ENCODE data around the gene BRD3. TPM values are rescaled to one million over a fixed set of nuclear protein-coding genes. Genes with fewer than 3 reads are reported as not detected.

Gene BRD3
- total and polyA plus RNA-seq, 4 donors: 16.0 to 54.4 (median 33.5) TPM

DNA sequence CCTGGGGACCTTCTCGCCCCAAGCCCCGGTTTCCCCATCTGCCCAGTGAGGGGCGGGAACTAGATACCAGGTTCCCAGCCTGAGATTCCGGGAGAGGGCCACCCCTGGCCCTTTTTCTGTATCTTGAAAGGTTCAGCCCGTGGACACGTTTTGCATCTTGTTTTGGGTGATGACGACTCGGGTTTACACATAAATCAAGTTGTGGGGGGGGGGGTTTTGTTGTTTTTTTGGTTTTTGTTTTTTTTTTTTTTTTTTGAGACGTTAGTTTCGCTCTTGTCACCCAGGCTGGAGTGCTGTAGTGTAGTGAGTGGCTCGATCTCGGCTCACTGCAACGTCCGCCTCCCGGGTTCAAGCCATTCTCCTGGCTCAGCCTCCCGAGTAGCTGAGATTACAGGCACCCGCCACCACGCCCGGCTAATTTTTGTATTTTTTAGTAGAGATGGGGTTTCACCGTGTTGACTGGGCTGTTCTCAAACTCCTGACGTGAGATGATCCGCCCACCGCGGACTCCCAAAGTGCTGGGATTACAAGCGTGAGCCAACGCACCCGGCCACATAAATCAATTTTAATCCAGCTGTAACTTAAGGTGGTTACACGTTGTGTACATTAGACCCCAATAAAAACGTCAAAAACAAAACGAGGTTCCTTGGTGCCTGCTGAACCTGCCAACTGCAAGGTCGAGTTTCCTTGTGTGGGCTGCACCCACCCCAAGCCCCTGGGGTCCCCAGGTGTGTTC lies 1.1 kb upstream of the BRD3 start:
- 36% methylated on average over 16 of the region's 31 CpGs for WGBS (ENCODE audit: insufficient coverage)
- H3K36me3 ChIP-seq (ENCODE audit: control insufficient read depth, insufficient read depth, low read length): peaks cover 1% of the 10 kb centered on the region

DNA sequence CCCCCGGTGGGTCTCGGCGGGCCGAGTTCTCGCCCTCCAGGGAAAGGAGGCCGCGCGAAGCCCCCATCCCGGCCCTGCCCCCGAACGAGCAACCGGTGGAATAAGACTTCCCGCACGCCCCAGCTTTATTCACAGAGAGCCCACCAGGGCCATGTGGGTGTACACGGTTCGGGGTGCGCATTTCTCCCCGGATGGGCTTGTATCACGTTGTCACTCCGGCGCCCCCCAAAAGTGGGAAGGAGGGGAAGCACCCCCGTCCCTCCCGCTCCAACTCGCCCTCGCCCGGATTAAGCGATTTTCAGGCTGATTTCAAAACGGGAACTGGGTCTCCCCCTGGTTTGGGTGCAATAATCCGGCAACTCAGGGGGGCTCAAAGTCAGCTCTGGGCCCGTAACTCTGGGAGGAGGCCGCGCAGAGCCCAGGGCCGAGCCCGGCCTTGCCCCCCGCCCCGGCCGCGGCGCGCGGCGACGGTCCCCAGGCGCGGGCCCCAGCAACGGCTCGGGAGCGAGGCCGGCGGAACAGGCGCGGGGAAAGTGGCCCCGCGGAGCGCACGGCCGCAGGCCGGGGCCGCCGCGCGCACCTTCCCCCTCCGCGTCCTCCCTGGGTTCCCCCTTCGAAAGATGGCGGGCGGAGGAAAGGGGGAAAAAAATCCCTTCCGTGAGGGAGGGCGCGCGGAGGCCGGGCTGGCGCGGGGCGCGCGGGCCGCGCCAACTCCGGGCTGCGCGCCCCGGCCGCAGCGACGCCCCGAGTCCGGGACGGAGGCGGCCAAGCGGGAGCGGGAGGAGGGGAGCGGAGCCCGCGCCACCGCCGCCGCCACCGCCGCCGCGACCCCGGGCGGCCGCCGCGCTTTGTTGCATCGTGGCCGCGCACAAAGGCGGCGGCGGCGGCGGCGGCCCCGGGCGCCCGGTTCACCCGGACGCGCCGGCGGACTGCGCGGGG lies 644 bp downstream of the BRD3 start:
- Histone ChIP-seq H3K36me3 (ENCODE audit: control insufficient read depth, insufficient read depth, low read length) (peaks cover 13% of the 10 kb centered on the region), H3K4me1 (ENCODE audit: control insufficient read depth, insufficient read depth, low read length) (peaks cover 53% of the 10 kb centered on the region), H3K27ac (ENCODE audit: low read depth, low read length) (peak overlapping the region; percentile 83), H3K27me3 (ENCODE audit: control insufficient read depth, insufficient read depth, low read length) (no peaks in the 10 kb centered on the region), H3K9me3 (ENCODE audit: control insufficient read depth, insufficient read depth, low read length) (no peaks in the 10 kb centered on the region), H3K4me3 (ENCODE audit: low read depth, low read length) (peak overlapping the region; percentile 69)
- DNase-seq (ENCODE audit: low read depth in 4 of 6, low spot score in 6 of 6): peak in 3 of 6 donors; percentile 17 to 74 (median 68)
- WGBS (ENCODE audit: insufficient coverage): 0% methylated on average over 121 of the region's 126 CpGs

More for the DNA sequence above, 1.1 kb upstream of the BRD3 start:
- Histone ChIP-seq H3K27ac (ENCODE audit: low read depth, low read length) (peak overlapping the region; percentile 82), H3K4me1 (ENCODE audit: control insufficient read depth, insufficient read depth, low read length) (peaks cover 36% of the 10 kb centered on the region), H3K27me3 (ENCODE audit: control insufficient read depth, insufficient read depth, low read length) (no peaks in the 10 kb centered on the region), H3K9me3 (ENCODE audit: control insufficient read depth, insufficient read depth, low read length) (no peaks in the 10 kb centered on the region), H3K4me3 (ENCODE audit: low read depth, low read length) (peak overlapping the region; percentile 69)
- DNase-seq (ENCODE audit: low read depth in 4 of 6, low spot score in 6 of 6): peak in 1 of 6 donors; percentile 7

DNA sequence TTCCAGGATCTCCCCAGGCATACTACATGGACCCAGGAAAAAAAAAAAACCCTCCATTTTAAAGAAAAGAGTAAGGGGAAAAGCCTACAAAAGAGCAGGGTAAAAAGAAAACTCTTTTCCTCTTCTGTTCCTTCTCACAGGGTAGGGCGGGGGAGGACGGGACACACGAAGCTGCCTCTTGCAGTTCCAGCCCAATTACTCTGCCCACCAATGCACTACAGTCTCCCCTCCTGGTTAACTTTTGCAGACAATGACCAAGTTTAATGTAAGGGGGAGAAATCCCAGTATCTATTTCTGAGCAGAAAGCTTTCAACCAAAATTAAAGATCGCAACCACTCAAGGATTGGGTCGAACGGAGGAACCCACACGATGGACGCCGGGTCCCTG lies 1.3 kb downstream of the BRD3 start:
- H3K27ac ChIP-seq (ENCODE audit: low read depth, low read length): peak overlapping the region; percentile 83
- no peaks in the 10 kb centered on the region for H3K9me3 ChIP-seq (ENCODE audit: control insufficient read depth, insufficient read depth, low read length)
- peaks cover 60% of the 10 kb centered on the region for H3K4me1 ChIP-seq (ENCODE audit: control insufficient read depth, insufficient read depth, low read length)
- WGBS (ENCODE audit: insufficient coverage): 0% methylated on average over 6 of the region's 9 CpGs
- DNase-seq (ENCODE audit: low read depth in 4 of 6, low spot score in 6 of 6): peak in 2 of 6 donors; percentile 18 to 33
- peaks cover 19% of the 10 kb centered on the region for H3K36me3 ChIP-seq (ENCODE audit: control insufficient read depth, insufficient read depth, low read length)
- H3K4me3 ChIP-seq (ENCODE audit: low read depth, low read length): peak overlapping the region; percentile 69
- H3K27me3 ChIP-seq (ENCODE audit: control insufficient read depth, insufficient read depth, low read length): no peaks in the 10 kb centered on the region

DNA sequence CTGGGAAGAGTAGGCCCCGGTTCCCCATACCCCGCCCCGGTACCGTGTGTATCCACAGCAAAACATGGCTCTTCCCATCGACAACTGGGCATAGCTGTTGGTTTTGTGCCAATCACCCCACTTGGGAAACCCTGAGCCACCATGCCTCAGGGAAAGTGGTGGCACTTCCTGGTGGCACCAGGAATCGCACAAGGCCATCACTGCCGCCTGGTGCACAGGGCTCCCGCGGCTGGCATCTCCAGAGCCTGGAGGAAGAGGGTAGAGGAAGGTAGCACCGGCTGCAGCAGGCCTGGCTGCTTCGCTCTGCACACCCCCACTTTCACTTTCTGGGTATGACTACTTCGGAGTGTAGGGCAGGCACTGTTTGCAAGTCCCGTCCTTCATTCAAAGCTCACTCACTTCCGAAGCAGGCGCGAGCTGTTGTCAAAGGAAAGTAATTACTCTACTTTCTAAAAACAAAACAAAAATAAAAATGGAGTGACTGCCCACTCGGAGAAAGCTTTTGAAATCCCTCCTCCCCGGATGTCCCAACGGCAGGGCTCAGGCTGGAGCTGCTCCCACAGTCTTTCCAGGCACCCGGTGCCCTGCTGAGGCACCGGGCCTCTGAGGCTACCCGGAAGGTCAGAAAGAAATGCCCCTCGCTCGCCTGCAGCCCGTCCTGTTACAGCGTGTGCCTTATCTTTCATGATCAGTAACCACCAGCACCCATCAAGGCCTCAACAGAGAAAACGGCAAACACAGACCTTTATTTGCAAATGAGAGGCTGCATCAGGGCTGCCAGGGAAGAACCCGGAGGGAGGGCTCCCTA lies 2.0 kb downstream of the BRD3 start:
- Histone ChIP-seq H3K4me1 (ENCODE audit: control insufficient read depth, insufficient read depth, low read length) (peaks cover 67% of the 10 kb centered on the region), H3K36me3 (ENCODE audit: control insufficient read depth, insufficient read depth, low read length) (peaks cover 24% of the 10 kb centered on the region), H3K27ac (ENCODE audit: low read depth, low read length) (peak overlapping the region; percentile 83), H3K9me3 (ENCODE audit: control insufficient read depth, insufficient read depth, low read length) (no peaks in the 10 kb centered on the region), H3K4me3 (ENCODE audit: low read depth, low read length) (peak overlapping the region; percentile 69), H3K27me3 (ENCODE audit: control insufficient read depth, insufficient read depth, low read length) (no peaks in the 10 kb centered on the region)
- DNase-seq (ENCODE audit: low read depth in 4 of 6, low spot score in 6 of 6): no peak
- 24% methylated on average over 24 of the region's 28 CpGs for WGBS (ENCODE audit: insufficient coverage)

- H3K9me3 ChIP-seq (ENCODE audit: control insufficient read depth, insufficient read depth, low read length): no peaks in the 10 kb centered on the region
- peaks cover 31% of the 10 kb centered on the region for H3K36me3 ChIP-seq (ENCODE audit: control insufficient read depth, insufficient read depth, low read length)
- H3K27ac ChIP-seq (ENCODE audit: low read depth, low read length): no peak overlapping the region
- DNase-seq (ENCODE audit: low read depth in 4 of 6, low spot score in 6 of 6): no peak
- 91% methylated on average over 7 of the region's 7 CpGs for WGBS (ENCODE audit: insufficient coverage)
- no peaks in the 10 kb centered on the region for H3K27me3 ChIP-seq (ENCODE audit: control insufficient read depth, insufficient read depth, low read length)
- H3K4me3 ChIP-seq (ENCODE audit: low read depth, low read length): no peak overlapping the region
- H3K4me1 ChIP-seq (ENCODE audit: control insufficient read depth, insufficient read depth, low read length): peaks cover 78% of the 10 kb centered on the region
These were observed 3.1 kb downstream of the BRD3 start for GRCh38 chr9:134064711-134065110.

DNA sequence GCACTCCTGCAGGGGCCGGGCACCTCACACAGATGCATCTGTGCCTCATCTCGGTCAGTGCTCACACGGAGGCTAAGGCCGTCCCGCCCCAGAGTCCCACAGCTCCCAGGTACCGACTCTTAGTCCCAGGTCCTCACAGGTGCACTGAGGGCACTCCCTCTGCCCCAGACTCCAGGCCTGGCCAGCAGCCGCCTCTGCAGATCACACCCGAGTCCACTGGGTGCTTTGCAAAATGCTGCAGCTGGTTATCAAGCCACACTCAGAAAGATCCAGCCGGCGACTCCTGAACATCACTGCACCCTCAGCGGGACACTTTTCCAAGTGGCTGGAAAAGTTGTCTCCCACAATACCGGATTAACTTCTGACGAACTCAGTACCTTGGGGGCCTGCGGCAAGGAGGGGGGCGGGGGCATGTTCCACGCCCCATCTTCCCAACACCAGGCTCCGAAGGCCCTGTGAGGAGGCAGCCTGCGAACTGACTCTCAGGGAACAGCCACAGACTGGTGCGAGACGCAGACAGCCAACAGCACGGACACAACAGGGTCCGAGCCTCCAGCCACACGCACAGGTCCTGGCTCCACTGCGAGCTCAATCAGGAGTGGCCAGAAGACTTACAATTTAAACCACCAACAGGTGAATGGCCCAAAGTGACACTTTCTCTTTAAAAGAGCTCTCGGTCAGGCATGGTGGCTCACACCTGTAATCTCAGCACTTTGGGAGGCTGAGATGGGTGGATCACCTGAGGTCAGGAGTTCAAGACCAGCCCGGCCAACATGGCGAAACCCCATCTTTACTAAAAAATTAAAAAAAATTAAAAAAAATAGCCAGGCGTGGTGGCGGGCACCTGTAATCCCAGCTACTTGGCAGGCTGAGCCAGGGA lies 4.0 kb downstream of the BRD3 start:
- no peak for DNase-seq (ENCODE audit: low read depth in 4 of 6, low spot score in 6 of 6)

DNA sequence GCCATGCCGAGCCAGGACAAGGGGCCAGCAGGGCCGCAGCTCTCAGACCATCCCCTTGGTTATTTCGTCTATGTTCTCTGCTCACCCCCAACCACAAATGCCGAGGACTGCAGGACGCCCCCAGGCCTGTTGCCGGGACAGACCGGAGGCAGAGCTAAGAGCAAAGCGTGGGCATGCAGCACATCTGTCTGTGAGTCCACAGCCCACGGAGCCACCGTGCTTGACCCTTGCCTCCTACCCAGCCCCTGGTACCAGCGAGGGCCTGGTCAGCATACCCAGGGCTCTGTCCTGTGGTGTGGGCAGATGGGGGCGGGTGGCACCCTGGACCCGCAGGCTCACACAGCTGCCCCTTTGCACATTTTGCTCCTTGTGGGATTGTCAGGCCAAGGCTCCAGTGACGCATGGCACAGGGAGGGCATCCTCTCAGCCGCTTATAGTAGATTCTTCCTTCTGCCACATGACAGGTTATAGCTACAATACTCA lies 4.7 kb downstream of the BRD3 start:
- no peaks in the 10 kb centered on the region for H3K27me3 ChIP-seq (ENCODE audit: control insufficient read depth, insufficient read depth, low read length)
- no peak overlapping the region for H3K4me3 ChIP-seq (ENCODE audit: low read depth, low read length)
- no peak for DNase-seq (ENCODE audit: low read depth in 4 of 6, low spot score in 6 of 6)
- H3K36me3 ChIP-seq (ENCODE audit: control insufficient read depth, insufficient read depth, low read length): peaks cover 39% of the 10 kb centered on the region
- 81% methylated on average over 15 of the region's 15 CpGs for WGBS (ENCODE audit: insufficient coverage)
- peaks cover 87% of the 10 kb centered on the region for H3K4me1 ChIP-seq (ENCODE audit: control insufficient read depth, insufficient read depth, low read length)
- no peak overlapping the region for H3K27ac ChIP-seq (ENCODE audit: low read depth, low read length)
- no peaks in the 10 kb centered on the region for H3K9me3 ChIP-seq (ENCODE audit: control insufficient read depth, insufficient read depth, low read length)

More for the DNA sequence above, 4.0 kb downstream of the BRD3 start:
- Histone ChIP-seq H3K27ac (ENCODE audit: low read depth, low read length) (no peak overlapping the region), H3K4me3 (ENCODE audit: low read depth, low read length) (no peak overlapping the region), H3K27me3 (ENCODE audit: control insufficient read depth, insufficient read depth, low read length) (no peaks in the 10 kb centered on the region), H3K4me1 (ENCODE audit: control insufficient read depth, insufficient read depth, low read length) (peaks cover 84% of the 10 kb centered on the region), H3K9me3 (ENCODE audit: control insufficient read depth, insufficient read depth, low read length) (no peaks in the 10 kb centered on the region), H3K36me3 (ENCODE audit: control insufficient read depth, insufficient read depth, low read length) (peaks cover 38% of the 10 kb centered on the region)
- WGBS (ENCODE audit: insufficient coverage): 82% methylated on average over 22 of the region's 29 CpGs

GRCh38 chr9:134062461-134063087 lies 5.3 kb downstream of the BRD3 start:
- no peak overlapping the region for H3K27ac ChIP-seq (ENCODE audit: low read depth, low read length)
- peaks cover 44% of the 10 kb centered on the region for H3K36me3 ChIP-seq (ENCODE audit: control insufficient read depth, insufficient read depth, low read length)
- DNase-seq (ENCODE audit: low read depth in 4 of 6, low spot score in 6 of 6): no peak
- no peaks in the 10 kb centered on the region for H3K9me3 ChIP-seq (ENCODE audit: control insufficient read depth, insufficient read depth, low read length)
- WGBS (ENCODE audit: insufficient coverage): 74% methylated on average over 18 of the region's 22 CpGs
- peaks cover 93% of the 10 kb centered on the region for H3K4me1 ChIP-seq (ENCODE audit: control insufficient read depth, insufficient read depth, low read length)
- no peak overlapping the region for H3K4me3 ChIP-seq (ENCODE audit: low read depth, low read length)
- no peaks in the 10 kb centered on the region for H3K27me3 ChIP-seq (ENCODE audit: control insufficient read depth, insufficient read depth, low read length)
